A673 (cell line): Measurements from ENCODE around the gene RERE.

Experiments used
- CTCF ChIP-seq: fragments of 300-800, 200-600 bp; sonication (generic); conservative IDR thresholded peaks from 2 replicates; pipeline ENCODE4 v1.5.1; 2017; ENCODE audit warnings: low read depth, mild to moderate bottlenecking, antibody characterized with exemption, low read length, moderate library complexity, mixed read lengths
- EZH2 ChIP-seq: fragments of 200-600 bp; sonication (generic); IDR thresholded peaks from 2 replicates; pipeline ENCODE4 v1.6.1; 2017; ENCODE audit warnings: borderline replicate concordance, low read depth, mild to moderate bottlenecking, mixed read lengths, antibody characterized with exemption, low read length; ENCODE audit not compliant: poor library complexity, severe bottlenecking

GRCh38 chr1:8408151-8408839 lies 409.1 kb downstream of the RERE start:
- TF ChIP-seq CTCF (no peak), EZH2 (no peak)
